ENCODE measurements around the gene ZFP30.

DNA sequence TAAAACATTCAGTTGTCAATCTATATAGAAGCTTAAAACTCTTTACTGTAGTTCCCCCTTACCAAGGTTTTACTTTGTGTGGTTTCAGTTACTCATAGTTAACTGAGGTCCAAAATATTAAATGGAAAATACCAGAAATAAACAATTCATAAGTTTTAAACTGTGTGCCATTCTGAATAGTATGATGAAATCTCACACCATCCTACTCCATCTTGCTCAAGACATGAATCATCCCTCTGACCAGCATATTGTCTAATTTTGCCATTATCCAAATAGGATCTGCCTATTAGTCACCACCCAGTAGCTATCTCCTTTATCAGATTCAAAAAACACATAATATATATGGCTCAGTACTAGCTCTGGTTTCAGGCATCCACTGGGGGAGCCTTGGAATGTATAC is 83.1 kb downstream of the ZFP30 start:
- no peak for TF ChIP-seq GATA2 (IDR thresholded peaks at IDR 0.05; ENCODE audit: low read depth, low read length)
- TF ChIP-seq GATA3 (IDR thresholded peaks at IDR 0.05; ENCODE audit: low read depth, low read length), result no peak

Data from SH-SY5Y (cell line).